GDM1 (cell line): ENCODE measurements around the gene ACKR3.

ENCODE experiments used
- DNase-seq: peaks from one replicate; lab custom pipeline; 2025; lab: John Stamatoyannopoulos, UW

The ACKR3 gene

GRCh38 chr2:236550290-236550689, 19.3 kb upstream of the ACKR3 start:
- no peak for DNase-seq

GRCh38 chr2:236550701-236551465, 18.7 kb upstream of the ACKR3 start:
- no peak for DNase-seq

GRCh38 chr2:236551471-236552211, 18.0 kb upstream of the ACKR3 start:
- DNase-seq = no peak

- no peak for DNase-seq
Measured at GRCh38 chr2:236552212-236552542, 17.4 kb upstream of the ACKR3 start.

- DNase-seq = no peak
Measured at GRCh38 chr2:236552581-236553363, 16.9 kb upstream of the ACKR3 start.

- no peak for DNase-seq
Measured at GRCh38 chr2:236553522-236553921, 16.1 kb upstream of the ACKR3 start.

- DNase-seq = no peak
Measured at GRCh38 chr2:236554629-236555282, 14.9 kb upstream of the ACKR3 start.

GRCh38 chr2:236555481-236555880, 14.1 kb upstream of the ACKR3 start:
- DNase-seq = no peak

GRCh38 chr2:236557306-236558030, 12.2 kb upstream of the ACKR3 start:
- no peak for DNase-seq

- no peak for DNase-seq
Measured at GRCh38 chr2:236558036-236558435, 11.6 kb upstream of the ACKR3 start.

- no peak for DNase-seq
Measured at GRCh38 chr2:236558993-236559978, 10.3 kb upstream of the ACKR3 start.

GRCh38 chr2:236561874-236562273, 7.8 kb upstream of the ACKR3 start:
- DNase-seq = no peak

- DNase-seq = no peak
Measured at GRCh38 chr2:236562434-236562833, 7.2 kb upstream of the ACKR3 start.

GRCh38 chr2:236563953-236564352, 5.7 kb upstream of the ACKR3 start:
- DNase-seq = no peak

GRCh38 chr2:236565212-236565611, 4.4 kb upstream of the ACKR3 start:
- no peak for DNase-seq

GRCh38 chr2:236565879-236566402, 3.7 kb upstream of the ACKR3 start:
- no peak for DNase-seq

GRCh38 chr2:236566596-236566995, 3.0 kb upstream of the ACKR3 start:
- no peak for DNase-seq

GRCh38 chr2:236568068-236568921, 1.3 kb upstream of the ACKR3 start:
- no peak for DNase-seq

- no peak for DNase-seq
Measured at GRCh38 chr2:236568922-236569572, 578 bp upstream of the ACKR3 start.
